ENCODE measurements around the gene GLO1. TPM values are rescaled to one million over a fixed set of nuclear protein-coding genes. Genes with fewer than 3 reads are reported as not detected.

The GLO1 gene
- total RNA-seq, 1 experiment from 2014 or later: 188 TPM

GRCh38 chr6:38687549-38687948, 15.4 kb downstream of the GLO1 start:
- Mint-ChIP-seq H3K27ac (peak overlapping the region in 2 of 3 experiments; percentile 23 to 36; a peak in 4 of 7 replicates), H3K9me3 (no peaks in the 10 kb centered on the region), H3K27me3 (ENCODE audit: low read depth) (no peaks in the 10 kb centered on the region), H3K4me3 (no peak overlapping the region), H3K36me3 (ENCODE audit: insufficient read depth in 1 of 3, low read depth in 3 of 3) (peaks cover 17 to 34% (median 31%) of the 10 kb centered on the region in 3 experiments), H3K4me1 (peaks cover 9% of the 10 kb centered on the region in 2 experiments; a peak in 3 of 4 replicates)
- Histone ChIP-seq H4K91ac (ENCODE audit: insufficient read length, low read depth, low read length) (no peak overlapping the region), H4K20me1 (ENCODE audit: control insufficient read depth, insufficient read depth, insufficient read length) (no peaks in the 10 kb centered on the region), H2AK5ac (ENCODE audit: insufficient read length, low read length) (no peak overlapping the region), H3K79me2 (ENCODE audit: insufficient read depth, low read length) (no peaks in the 10 kb centered on the region), H2BK120ac (ENCODE audit: low read depth, low read length, poor library complexity, severe bottlenecking) (no peak overlapping the region), H3K14ac (ENCODE audit: insufficient read depth, low read length) (no peak overlapping the region), H2AFZ (ENCODE audit: low read length) (no peak overlapping the region), H2BK20ac (ENCODE audit: low read depth, low read length, poor library complexity, severe bottlenecking) (no peak overlapping the region), H4K8ac (replicated peaks; ENCODE audit: insufficient read length, low read depth, low read length) (no peak overlapping the region), H3K23ac (ENCODE audit: insufficient read length, low read depth, low read length) (no peak overlapping the region), H3K56ac (ENCODE audit: insufficient read length, low read depth, low read length) (no peak overlapping the region), H2BK5ac (ENCODE audit: insufficient read length, low read length) (no peak overlapping the region), H3K4me2 (ENCODE audit: insufficient read depth, insufficient read length, low read length) (no peak overlapping the region), H3K79me1 (ENCODE audit: insufficient read depth, low read depth, low read length, poor library complexity, severe bottlenecking) (peaks cover 14% of the 10 kb centered on the region), H3K23me2 (ENCODE audit: insufficient read length, low read depth, low read length, poor library complexity, severe bottlenecking) (no peaks in the 10 kb centered on the region), H3K27me3 (ENCODE audit: insufficient read depth, low read length) (no peaks in the 10 kb centered on the region), H2BK15ac (ENCODE audit: low read depth, low read length) (no peak overlapping the region), H3K4ac (ENCODE audit: low read depth, low read length) (no peak overlapping the region), H4K5ac (ENCODE audit: insufficient read length, low read depth, low read length) (no peak overlapping the region), H3T11ph (ENCODE audit: low read length) (no peak overlapping the region), H2BK12ac (ENCODE audit: insufficient read length, low read depth, low read length) (no peak overlapping the region), H3K9me3 (ENCODE audit: control insufficient read depth, low read depth, low read length) (no peaks in the 10 kb centered on the region), H3K9ac (ENCODE audit: extremely low read depth, insufficient read length, low read length) (no peak overlapping the region), H3K18ac (ENCODE audit: insufficient read length, low read depth, low read length) (no peak overlapping the region), H3K27ac (ENCODE audit: insufficient read length, low read depth, low read length) (no peak overlapping the region), H3K4me1 (ENCODE audit: insufficient read depth, low read length) (no peaks in the 10 kb centered on the region)
- TF ChIP-seq CTCF (conservative IDR thresholded peaks at IDR 0.05): no peak
- no CpG with 5 or more reads among the region's 1 CpG for WGBS (ENCODE audit: extremely low coverage, insufficient read length, low lambda C conversion rate)
- no peak for DNase-seq
